GM12891 (cell line): ENCODE results near the gene CAP2.

Experiments used
- PAX5 ChIP-seq: IDR thresholded peaks from 2 replicates; pipeline ENCODE4 v1.6.1; 2011; ENCODE audit warnings: low read length, moderate library complexity, mild to moderate bottlenecking; ENCODE audit not compliant: insufficient read depth, severe bottlenecking
- POLR2A ChIP-seq: IDR thresholded peaks from 2 replicates; pipeline ENCODE4 v1.6.1; 2011; ENCODE audit warnings: low read depth, low read length, control low read depth
- POLR2AphosphoS5 ChIP-seq: IDR thresholded peaks from 2 replicates; pipeline ENCODE4 v1.6.1; 2011; ENCODE audit warnings: low read depth, low read length, control low read depth
- POU2F2 ChIP-seq: IDR thresholded peaks from 2 replicates; pipeline ENCODE4 v1.6.1; 2011; ENCODE audit warnings: low read depth, mild to moderate bottlenecking, control low read depth, low read length, moderate library complexity
- SPI1 ChIP-seq: IDR thresholded peaks from 2 replicates; pipeline ENCODE4 v1.6.1; 2011; ENCODE audit warnings: low read depth, low read length, control low read depth
- TAF1 ChIP-seq: IDR thresholded peaks from 2 replicates; pipeline ENCODE4 v1.6.1; 2011; ENCODE audit warnings: low read depth, low read length, control low read depth

DNA sequence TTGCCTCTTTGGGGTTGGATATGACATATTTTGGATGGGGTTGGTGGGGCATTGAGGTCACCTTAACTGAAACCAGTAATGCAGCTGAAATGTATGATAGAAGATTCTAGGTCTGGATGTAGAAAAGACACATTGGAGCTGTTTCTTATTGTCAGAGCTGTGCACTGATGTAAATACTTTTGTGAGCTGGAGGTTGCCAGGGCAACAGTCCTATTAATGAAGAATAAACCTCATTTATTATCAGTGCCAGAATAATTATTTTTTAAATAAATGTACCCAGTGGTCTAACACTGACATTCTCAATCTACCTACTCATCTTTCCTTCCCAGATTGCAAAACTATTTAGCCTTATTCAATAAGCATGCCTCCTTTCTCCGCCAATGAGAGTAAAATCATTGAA, 57.0 kb downstream of the CAP2 start:
- TF ChIP-seq POLR2A = no peak
- no peak for TF ChIP-seq POLR2AphosphoS5
- no peak for TF ChIP-seq TAF1
- TF ChIP-seq PAX5 = no peak
- no peak for TF ChIP-seq SPI1
- no peak for TF ChIP-seq POU2F2
